OCI-LY7 (cell line): ENCODE data around the gene TMEM151A.

Experiments used
- EZH2phosphoT487 ChIP-seq: fragments of 200-600 bp; sonication (generic); IDR thresholded peaks from 2 replicates; pipeline ENCODE4 v1.6.1; 2018; ENCODE audit warnings: low read depth, borderline replicate concordance, mild to moderate bottlenecking, mixed run types, antibody characterized with exemption, low read length, moderate library complexity, mixed read lengths
- TF ChIP-seq, protein P1 (sequence below): fragments of 200-600 bp; sonication (generic); conservative IDR thresholded peaks from 2 replicates; pipeline ENCODE4 v1.5.1; 2014; ENCODE audit warnings: mild to moderate bottlenecking, antibody characterized with exemption, low read length, moderate library complexity, mixed read lengths

DNA sequence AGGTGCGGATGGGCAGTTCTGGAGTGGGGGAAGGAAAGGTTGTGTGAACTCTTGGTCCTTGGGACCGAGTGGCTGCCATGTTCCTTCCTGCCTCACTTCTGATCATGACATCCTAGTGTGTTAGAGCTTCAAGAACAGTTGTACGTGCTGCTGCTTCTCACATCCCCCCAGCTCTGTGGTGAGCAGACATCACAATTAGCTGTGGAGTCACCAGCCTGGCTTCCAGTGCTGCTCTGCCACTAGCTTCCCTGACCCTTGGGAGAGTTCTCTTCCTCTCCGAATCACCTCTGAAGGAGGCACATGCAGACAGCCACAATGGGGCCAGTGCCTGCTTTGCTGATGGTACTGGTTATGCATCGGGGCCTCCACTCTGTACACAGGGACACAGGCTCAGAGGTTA is 29.5 kb upstream of the TMEM151A start:
- TF ChIP-seq, protein P1, sequence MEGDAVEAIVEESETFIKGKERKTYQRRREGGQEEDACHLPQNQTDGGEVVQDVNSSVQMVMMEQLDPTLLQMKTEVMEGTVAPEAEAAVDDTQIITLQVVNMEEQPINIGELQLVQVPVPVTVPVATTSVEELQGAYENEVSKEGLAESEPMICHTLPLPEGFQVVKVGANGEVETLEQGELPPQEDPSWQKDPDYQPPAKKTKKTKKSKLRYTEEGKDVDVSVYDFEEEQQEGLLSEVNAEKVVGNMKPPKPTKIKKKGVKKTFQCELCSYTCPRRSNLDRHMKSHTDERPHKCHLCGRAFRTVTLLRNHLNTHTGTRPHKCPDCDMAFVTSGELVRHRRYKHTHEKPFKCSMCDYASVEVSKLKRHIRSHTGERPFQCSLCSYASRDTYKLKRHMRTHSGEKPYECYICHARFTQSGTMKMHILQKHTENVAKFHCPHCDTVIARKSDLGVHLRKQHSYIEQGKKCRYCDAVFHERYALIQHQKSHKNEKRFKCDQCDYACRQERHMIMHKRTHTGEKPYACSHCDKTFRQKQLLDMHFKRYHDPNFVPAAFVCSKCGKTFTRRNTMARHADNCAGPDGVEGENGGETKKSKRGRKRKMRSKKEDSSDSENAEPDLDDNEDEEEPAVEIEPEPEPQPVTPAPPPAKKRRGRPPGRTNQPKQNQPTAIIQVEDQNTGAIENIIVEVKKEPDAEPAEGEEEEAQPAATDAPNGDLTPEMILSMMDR = no peak
- no peak for TF ChIP-seq EZH2phosphoT487
